ENCODE data around the gene H2BK1. TPM values are rescaled to one million over a fixed set of nuclear protein-coding genes. Genes with fewer than 3 reads are reported as not detected.

The H2BK1 gene
- total RNA-seq = not detected
- polyA plus RNA-seq = 0.25 TPM
- long read RNA-seq, donor 1 = 0 reads
- long read RNA-seq, donor 2 = 0 reads
- long read RNA-seq, donor 3 = 0 reads
- long read RNA-seq, donor 4 = 0 reads
- long read RNA-seq, donor 5, partial matches to known transcripts = 0 of 1 reads
- long read RNA-seq, donor 5, other reads (novel, unspliced or antisense) = 0 of 1 reads
- long read RNA-seq, donor 6 = 0 reads
- long read RNA-seq, donor 7 = 0 reads
- long read RNA-seq, donor 8 = 0 reads
- long read RNA-seq, donor 9 = 0 reads
- long read RNA-seq, donor 10 = 0 reads

GRCh38 chr7:151210087-151210854 lies at the start of gene H2BK1:
H2BK1 (minus strand) TSS chr7:151210488; CDS start chr7:151210318, 170 bp downstream.
- H3K4me1 ChIP-seq (ENCODE audit: control insufficient read depth in 2 of 2, insufficient read depth in 2 of 2, low read length in 2 of 2) = peaks cover 0 to 11% of the 10 kb centered on the region in 2 donors
- no peak within 1 kb of the TSS for H3K4me3 ChIP-seq (ENCODE audit: low read length in 2 of 2)
- WGBS = 96% methylated on average over 17 of the region's 17 CpGs
- peaks cover 25 to 32% of the 10 kb centered on the region in 2 donors for H3K36me3 ChIP-seq (ENCODE audit: control insufficient read depth in 2 of 2, insufficient read depth in 2 of 2, low read length in 1 of 2)
- no peaks in the 10 kb centered on the region for H3K9me3 ChIP-seq (ENCODE audit: control insufficient read depth in 2 of 2, insufficient read depth in 1 of 2, low read length in 1 of 2)
- DNase-seq (ENCODE audit: low read depth in 6 of 9, low spot score in 9 of 9) = no peak
- H3K27ac ChIP-seq (ENCODE audit: low read depth in 1 of 2, low read length in 1 of 2) = no peak within 1 kb of the TSS
- H3K27me3 ChIP-seq (ENCODE audit: control insufficient read depth in 2 of 2, insufficient read depth in 1 of 2, low read length in 1 of 2) = peaks cover 0 to 11% of the 10 kb centered on the region in 2 donors

GRCh38 chr7:151257990-151258389 lies 47.7 kb upstream of the H2BK1 start:
- no peak for DNase-seq (ENCODE audit: low read depth in 6 of 9, low spot score in 9 of 9)
- 95% methylated on average over 7 of the region's 7 CpGs for WGBS
- no peak overlapping the region for H3K4me3 ChIP-seq (ENCODE audit: low read length in 2 of 2)

GRCh38 chr7:151256410-151257045 lies 46.2 kb upstream of the H2BK1 start:
- H3K36me3 ChIP-seq (ENCODE audit: control insufficient read depth in 2 of 2, insufficient read depth in 2 of 2, low read length in 1 of 2) = no peaks in the 10 kb centered on the region
- peaks cover 0 to 4% of the 10 kb centered on the region in 2 donors for H3K9me3 ChIP-seq (ENCODE audit: control insufficient read depth in 2 of 2, insufficient read depth in 1 of 2, low read length in 1 of 2)
- no peak overlapping the region for H3K27ac ChIP-seq (ENCODE audit: low read depth in 1 of 2, low read length in 1 of 2)
- WGBS = 95% methylated on average over 16 of the region's 16 CpGs
- no peak for DNase-seq (ENCODE audit: low read depth in 6 of 9, low spot score in 9 of 9)
- H3K4me3 ChIP-seq (ENCODE audit: low read length in 2 of 2) = no peak overlapping the region
- peaks cover 17 to 91% of the 10 kb centered on the region in 2 donors for H3K27me3 ChIP-seq (ENCODE audit: control insufficient read depth in 2 of 2, insufficient read depth in 1 of 2, low read length in 1 of 2)
- H3K4me1 ChIP-seq (ENCODE audit: control insufficient read depth in 2 of 2, insufficient read depth in 2 of 2, low read length in 2 of 2) = peaks cover 0 to 6% of the 10 kb centered on the region in 2 donors

More at GRCh38 chr7:151257990-151258389, 47.7 kb upstream of the H2BK1 start:
- H3K36me3 ChIP-seq (ENCODE audit: control insufficient read depth in 2 of 2, insufficient read depth in 2 of 2, low read length in 1 of 2) = no peaks in the 10 kb centered on the region
- peaks cover 11 to 87% of the 10 kb centered on the region in 2 donors for H3K27me3 ChIP-seq (ENCODE audit: control insufficient read depth in 2 of 2, insufficient read depth in 1 of 2, low read length in 1 of 2)
- H3K27ac ChIP-seq (ENCODE audit: low read depth in 1 of 2, low read length in 1 of 2) = no peak overlapping the region
- H3K4me1 ChIP-seq (ENCODE audit: control insufficient read depth in 2 of 2, insufficient read depth in 2 of 2, low read length in 2 of 2) = no peaks in the 10 kb centered on the region
- no peaks in the 10 kb centered on the region for H3K9me3 ChIP-seq (ENCODE audit: control insufficient read depth in 2 of 2, insufficient read depth in 1 of 2, low read length in 1 of 2)

GRCh38 chr7:151255390-151255789 lies 45.1 kb upstream of the H2BK1 start:
- peaks cover 0 to 8% of the 10 kb centered on the region in 2 donors for H3K9me3 ChIP-seq (ENCODE audit: control insufficient read depth in 2 of 2, insufficient read depth in 1 of 2, low read length in 1 of 2)
- H3K27me3 ChIP-seq (ENCODE audit: control insufficient read depth in 2 of 2, insufficient read depth in 1 of 2, low read length in 1 of 2) = peaks cover 28 to 91% of the 10 kb centered on the region in 2 donors
- no peak overlapping the region for H3K4me3 ChIP-seq (ENCODE audit: low read length in 2 of 2)
- no peaks in the 10 kb centered on the region for H3K36me3 ChIP-seq (ENCODE audit: control insufficient read depth in 2 of 2, insufficient read depth in 2 of 2, low read length in 1 of 2)
- peaks cover 0 to 17% of the 10 kb centered on the region in 2 donors for H3K4me1 ChIP-seq (ENCODE audit: control insufficient read depth in 2 of 2, insufficient read depth in 2 of 2, low read length in 2 of 2)
- no peak overlapping the region for H3K27ac ChIP-seq (ENCODE audit: low read depth in 1 of 2, low read length in 1 of 2)
- DNase-seq (ENCODE audit: low read depth in 6 of 9, low spot score in 9 of 9) = no peak
- WGBS = 79% methylated on average over 7 of the region's 7 CpGs

- H3K36me3 ChIP-seq (ENCODE audit: control insufficient read depth in 2 of 2, insufficient read depth in 2 of 2, low read length in 1 of 2) = no peaks in the 10 kb centered on the region
- 95% methylated on average over 11 of the region's 11 CpGs for WGBS
- H3K27me3 ChIP-seq (ENCODE audit: control insufficient read depth in 2 of 2, insufficient read depth in 1 of 2, low read length in 1 of 2) = peaks cover 34 to 92% of the 10 kb centered on the region in 2 donors
- peaks cover 0 to 22% of the 10 kb centered on the region in 2 donors for H3K4me1 ChIP-seq (ENCODE audit: control insufficient read depth in 2 of 2, insufficient read depth in 2 of 2, low read length in 2 of 2)
- peaks cover 0 to 8% of the 10 kb centered on the region in 2 donors for H3K9me3 ChIP-seq (ENCODE audit: control insufficient read depth in 2 of 2, insufficient read depth in 1 of 2, low read length in 1 of 2)
- H3K4me3 ChIP-seq (ENCODE audit: low read length in 2 of 2) = no peak overlapping the region
- no peak overlapping the region for H3K27ac ChIP-seq (ENCODE audit: low read depth in 1 of 2, low read length in 1 of 2)
- no peak for DNase-seq (ENCODE audit: low read depth in 6 of 9, low spot score in 9 of 9)
Measured at GRCh38 chr7:151254851-151255250, 44.6 kb upstream of the H2BK1 start.

GRCh38 chr7:151254316-151254715 lies 44.0 kb upstream of the H2BK1 start:
- WGBS = 90% methylated on average over 7 of the region's 7 CpGs
- H3K36me3 ChIP-seq (ENCODE audit: control insufficient read depth in 2 of 2, insufficient read depth in 2 of 2, low read length in 1 of 2) = no peaks in the 10 kb centered on the region
- peaks cover under 1 to 26% of the 10 kb centered on the region in 2 donors for H3K4me1 ChIP-seq (ENCODE audit: control insufficient read depth in 2 of 2, insufficient read depth in 2 of 2, low read length in 2 of 2)
- no peak for DNase-seq (ENCODE audit: low read depth in 6 of 9, low spot score in 9 of 9)
- H3K4me3 ChIP-seq (ENCODE audit: low read length in 2 of 2) = no peak overlapping the region
- H3K9me3 ChIP-seq (ENCODE audit: control insufficient read depth in 2 of 2, insufficient read depth in 1 of 2, low read length in 1 of 2) = peaks cover 0 to 8% of the 10 kb centered on the region in 2 donors
- H3K27ac ChIP-seq (ENCODE audit: low read depth in 1 of 2, low read length in 1 of 2) = no peak overlapping the region
- H3K27me3 ChIP-seq (ENCODE audit: control insufficient read depth in 2 of 2, insufficient read depth in 1 of 2, low read length in 1 of 2) = peaks cover 38 to 94% of the 10 kb centered on the region in 2 donors

- Histone ChIP-seq H3K4me3 (ENCODE audit: low read length in 2 of 2) (no peak overlapping the region), H3K27me3 (ENCODE audit: control insufficient read depth in 2 of 2, insufficient read depth in 1 of 2, low read length in 1 of 2) (peaks cover 50 to 98% of the 10 kb centered on the region in 2 donors), H3K36me3 (ENCODE audit: control insufficient read depth in 2 of 2, insufficient read depth in 2 of 2, low read length in 1 of 2) (no peaks in the 10 kb centered on the region), H3K9me3 (ENCODE audit: control insufficient read depth in 2 of 2, insufficient read depth in 1 of 2, low read length in 1 of 2) (peaks cover 0 to 8% of the 10 kb centered on the region in 2 donors), H3K27ac (ENCODE audit: low read depth in 1 of 2, low read length in 1 of 2) (no peak overlapping the region), H3K4me1 (ENCODE audit: control insufficient read depth in 2 of 2, insufficient read depth in 2 of 2, low read length in 2 of 2) (peaks cover 8 to 31% of the 10 kb centered on the region in 2 donors)
- no peak for DNase-seq (ENCODE audit: low read depth in 6 of 9, low spot score in 9 of 9)
- whole genome bisulfite sequencing = 91% methylated on average over 17 of the region's 17 CpGs
Measured at GRCh38 chr7:151252961-151253711, 42.8 kb upstream of the H2BK1 start.

- DNase-seq (ENCODE audit: low read depth in 6 of 9, low spot score in 9 of 9) = no peak
Measured at GRCh38 chr7:151252561-151252835, 42.2 kb upstream of the H2BK1 start.

More at GRCh38 chr7:151252561-151252835, 42.2 kb upstream of the H2BK1 start:
- no peaks in the 10 kb centered on the region for H3K36me3 ChIP-seq (ENCODE audit: control insufficient read depth in 2 of 2, insufficient read depth in 2 of 2, low read length in 1 of 2)
- peak overlapping the region in 1 of 2 donors; percentile 17 for H3K4me3 ChIP-seq (ENCODE audit: low read length in 2 of 2)
- WGBS = 62% methylated on average over 9 of the region's 9 CpGs
- peaks cover 8 to 37% of the 10 kb centered on the region in 2 donors for H3K4me1 ChIP-seq (ENCODE audit: control insufficient read depth in 2 of 2, insufficient read depth in 2 of 2, low read length in 2 of 2)
- H3K27ac ChIP-seq (ENCODE audit: low read depth in 1 of 2, low read length in 1 of 2) = no peak overlapping the region
- peaks cover 0 to 8% of the 10 kb centered on the region in 2 donors for H3K9me3 ChIP-seq (ENCODE audit: control insufficient read depth in 2 of 2, insufficient read depth in 1 of 2, low read length in 1 of 2)
- peaks cover 56 to 98% of the 10 kb centered on the region in 2 donors for H3K27me3 ChIP-seq (ENCODE audit: control insufficient read depth in 2 of 2, insufficient read depth in 1 of 2, low read length in 1 of 2)

Data from thymus (tissue), 14 donors.